ENCODE data around the gene DNMT3A.

The DNMT3A gene

GRCh38 chr2:25187729-25188350 lies 153.9 kb downstream of the DNMT3A start:
- Histone ChIP-seq H3K9me3 (ENCODE audit: control insufficient read depth in 5 of 5, low read length in 5 of 5) (no peaks in the 10 kb centered on the region), H3K27me3 (ENCODE audit: control insufficient read depth in 5 of 5, insufficient read depth in 4 of 5, low read length in 5 of 5) (peaks cover 0 to 8% (median 3%) of the 10 kb centered on the region in 5 donors), H3K27ac (ENCODE audit: low read depth, low read length) (no peak overlapping the region), H3K36me3 (ENCODE audit: control insufficient read depth in 5 of 5, insufficient read depth in 5 of 5, low read length in 5 of 5) (no peaks in the 10 kb centered on the region), H3K4me1 (ENCODE audit: control insufficient read depth in 5 of 5, insufficient read depth in 5 of 5, low read length in 5 of 5) (no peaks in the 10 kb centered on the region), H3K4me3 (ENCODE audit: low read depth in 1 of 5, low read length in 5 of 5) (no peak overlapping the region), H3K9ac (ENCODE audit: low read length in 5 of 5) (no peak overlapping the region)

- Histone ChIP-seq H3K9me3 (ENCODE audit: control insufficient read depth in 5 of 5, low read length in 5 of 5) (peaks cover 0 to 5% (median 3%) of the 10 kb centered on the region in 5 donors), H3K27me3 (ENCODE audit: control insufficient read depth in 5 of 5, insufficient read depth in 4 of 5, low read length in 5 of 5) (peaks cover 0 to 8% (median 3%) of the 10 kb centered on the region in 5 donors), H3K4me3 (ENCODE audit: low read depth in 1 of 5, low read length in 5 of 5) (no peak overlapping the region), H3K4me1 (ENCODE audit: control insufficient read depth in 5 of 5, insufficient read depth in 5 of 5, low read length in 5 of 5) (no peaks in the 10 kb centered on the region), H3K27ac (ENCODE audit: low read depth, low read length) (no peak overlapping the region), H3K9ac (ENCODE audit: low read length in 5 of 5) (no peak overlapping the region), H3K36me3 (ENCODE audit: control insufficient read depth in 5 of 5, insufficient read depth in 5 of 5, low read length in 5 of 5) (no peaks in the 10 kb centered on the region)
Observed at GRCh38 chr2:25184254-25184653, 157.5 kb downstream of the DNMT3A start.

GRCh38 chr2:25178976-25179375 lies 162.7 kb downstream of the DNMT3A start:
- Histone ChIP-seq H3K36me3 (ENCODE audit: control insufficient read depth in 5 of 5, insufficient read depth in 5 of 5, low read length in 5 of 5) (no peaks in the 10 kb centered on the region), H3K9me3 (ENCODE audit: control insufficient read depth in 5 of 5, low read length in 5 of 5) (peaks cover 0 to 5% (median 3%) of the 10 kb centered on the region in 5 donors), H3K4me1 (ENCODE audit: control insufficient read depth in 5 of 5, insufficient read depth in 5 of 5, low read length in 5 of 5) (no peaks in the 10 kb centered on the region), H3K4me3 (ENCODE audit: low read depth in 1 of 5, low read length in 5 of 5) (no peak overlapping the region), H3K27me3 (ENCODE audit: control insufficient read depth in 5 of 5, insufficient read depth in 4 of 5, low read length in 5 of 5) (peaks cover 3 to 15% (median 6%) of the 10 kb centered on the region in 5 donors), H3K27ac (ENCODE audit: low read depth, low read length) (no peak overlapping the region), H3K9ac (ENCODE audit: low read length in 5 of 5) (no peak overlapping the region)

All from subcutaneous abdominal adipose tissue (tissue), 5 donors.